RWPE1 (cell line): ENCODE data around the gene UBXN2A.

ENCODE experiments used
- CTCF ChIA-PET: fragments of 350-600 bp; sonication (Branson Sonifier 250); formaldehyde crosslinking; extraction: SDS; loops from one replicate; lab custom pipeline; 2021; lab: Yijun Ruan, JAX
- POLR2A ChIA-PET: fragments of 400-600 bp; formaldehyde crosslinking; extraction: SDS; loops from one replicate; lab custom pipeline; 2020; ENCODE audit warnings: antibody characterized with exemption; ENCODE audit not compliant: low non-redundant PET; lab: Yijun Ruan, JAX
- DNase-seq: peaks from one replicate; pipeline ENCODE4 v3.0.0; 2012; ENCODE audit warnings: low spot score
- H3K27ac ChIP-seq: fragments of 450-650 bp; 2 replicates; pipeline ENCODE4 v1.5.1; 2017
- TF ChIP-seq, protein P1 (sequence below): fragments of 450-650 bp; conservative IDR thresholded peaks from 2 replicates; pipeline ENCODE4 v1.5.1; 2017; ENCODE audit warnings: low read depth, mild to moderate bottlenecking

Gene UBXN2A

DNA sequence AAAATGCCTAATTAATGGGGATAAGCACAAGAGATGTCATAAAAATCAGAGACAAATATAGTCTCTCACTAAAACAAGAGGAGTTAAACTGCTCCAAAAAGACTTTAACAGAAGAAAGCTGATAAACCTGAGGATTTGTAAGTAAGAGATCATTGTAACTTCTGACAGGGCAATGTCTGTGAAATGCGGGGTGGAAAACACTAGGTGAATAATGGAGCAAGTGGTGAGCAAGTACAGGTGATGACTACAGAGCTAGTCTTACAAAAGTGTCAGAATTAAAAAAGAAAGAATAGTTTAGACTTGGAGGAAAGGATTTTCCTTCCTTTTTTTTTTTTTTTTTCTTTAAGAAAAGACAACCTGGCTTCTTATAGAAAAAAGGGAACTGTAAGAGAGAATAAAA is 36.0 kb upstream of the UBXN2A start:
- no peak overlapping the region for H3K27ac ChIP-seq
- POLR2A ChIA-PET: no interaction called here
- no peak for DNase-seq
- CTCF ChIA-PET: interaction anchor here (0.7 kb wide), 1 partner anchor 32 kb away, joined by 7 read pairs; no protein-coding TSS in a partner anchor
- TF ChIP-seq, protein P1, sequence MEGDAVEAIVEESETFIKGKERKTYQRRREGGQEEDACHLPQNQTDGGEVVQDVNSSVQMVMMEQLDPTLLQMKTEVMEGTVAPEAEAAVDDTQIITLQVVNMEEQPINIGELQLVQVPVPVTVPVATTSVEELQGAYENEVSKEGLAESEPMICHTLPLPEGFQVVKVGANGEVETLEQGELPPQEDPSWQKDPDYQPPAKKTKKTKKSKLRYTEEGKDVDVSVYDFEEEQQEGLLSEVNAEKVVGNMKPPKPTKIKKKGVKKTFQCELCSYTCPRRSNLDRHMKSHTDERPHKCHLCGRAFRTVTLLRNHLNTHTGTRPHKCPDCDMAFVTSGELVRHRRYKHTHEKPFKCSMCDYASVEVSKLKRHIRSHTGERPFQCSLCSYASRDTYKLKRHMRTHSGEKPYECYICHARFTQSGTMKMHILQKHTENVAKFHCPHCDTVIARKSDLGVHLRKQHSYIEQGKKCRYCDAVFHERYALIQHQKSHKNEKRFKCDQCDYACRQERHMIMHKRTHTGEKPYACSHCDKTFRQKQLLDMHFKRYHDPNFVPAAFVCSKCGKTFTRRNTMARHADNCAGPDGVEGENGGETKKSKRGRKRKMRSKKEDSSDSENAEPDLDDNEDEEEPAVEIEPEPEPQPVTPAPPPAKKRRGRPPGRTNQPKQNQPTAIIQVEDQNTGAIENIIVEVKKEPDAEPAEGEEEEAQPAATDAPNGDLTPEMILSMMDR: no peak

DNA sequence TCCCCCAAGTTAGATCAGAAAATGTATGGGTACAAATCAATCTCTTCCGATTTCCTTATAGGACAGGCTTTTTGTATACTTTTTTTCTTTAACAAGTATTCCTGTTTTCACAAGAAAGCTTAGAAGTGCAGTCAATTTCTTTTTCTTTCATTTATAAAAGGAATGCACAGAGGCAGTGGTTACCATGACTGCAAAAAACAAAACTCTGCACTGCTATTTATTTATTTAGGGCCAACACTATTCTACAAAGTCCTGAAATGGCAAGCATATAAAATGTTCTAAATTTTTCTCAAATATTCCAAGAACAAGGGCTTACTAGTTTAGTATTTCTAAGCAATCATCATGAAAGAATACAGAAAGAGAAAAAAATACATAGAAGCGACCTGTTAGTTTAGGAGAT is 35.6 kb upstream of the UBXN2A start:
- ChIA-PET POLR2A (no interaction called here), CTCF (no interaction called here)
- H3K27ac ChIP-seq: no peak overlapping the region
- TF ChIP-seq, protein P1: no peak
- no peak for DNase-seq

DNA sequence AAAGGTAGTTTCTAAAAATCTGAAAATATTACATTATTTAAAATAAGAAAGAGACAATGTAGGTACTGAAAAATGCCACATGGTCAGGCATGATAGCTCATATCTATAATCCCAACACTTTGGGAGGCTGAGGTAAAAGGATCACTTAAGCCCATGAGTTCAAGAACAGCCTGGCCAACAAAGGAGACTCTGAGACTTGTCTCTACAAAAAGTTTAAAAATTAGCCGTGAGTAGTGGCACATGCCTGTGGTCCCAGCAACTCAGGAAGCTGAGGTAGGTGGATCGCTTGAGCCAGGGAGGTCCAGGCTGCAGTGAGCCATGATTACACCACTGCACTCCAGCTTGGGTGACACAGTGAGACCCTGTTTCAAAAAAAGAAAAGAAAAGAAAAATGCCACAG is 35.1 kb upstream of the UBXN2A start:
- CTCF ChIA-PET: no interaction called here
- no peak for DNase-seq
- no peak overlapping the region for H3K27ac ChIP-seq
- POLR2A ChIA-PET: no interaction called here
- TF ChIP-seq, protein P1: no peak

DNA sequence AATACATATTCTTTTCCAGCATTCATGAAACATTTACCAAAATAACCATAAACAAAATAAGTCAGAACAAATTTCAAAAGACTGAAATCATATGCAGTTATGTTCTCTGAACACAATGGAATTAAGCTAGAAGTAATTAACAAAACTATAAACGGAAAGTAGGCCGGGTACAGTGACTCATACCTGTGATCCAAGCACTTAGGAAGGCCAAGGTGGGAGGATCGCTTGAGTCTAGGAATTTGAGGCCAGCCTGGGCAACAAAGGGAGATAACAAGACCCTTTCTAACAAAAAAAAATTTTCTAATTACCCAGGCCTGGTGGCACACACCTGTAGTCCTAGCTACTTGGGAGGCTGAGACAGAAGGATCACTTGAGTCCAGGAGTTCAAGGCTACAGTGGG is 28.2 kb upstream of the UBXN2A start:
- ChIA-PET POLR2A (no interaction called here), CTCF (no interaction called here)
- DNase-seq: no peak
- TF ChIP-seq, protein P1: no peak
- H3K27ac ChIP-seq: no peak overlapping the region

DNA sequence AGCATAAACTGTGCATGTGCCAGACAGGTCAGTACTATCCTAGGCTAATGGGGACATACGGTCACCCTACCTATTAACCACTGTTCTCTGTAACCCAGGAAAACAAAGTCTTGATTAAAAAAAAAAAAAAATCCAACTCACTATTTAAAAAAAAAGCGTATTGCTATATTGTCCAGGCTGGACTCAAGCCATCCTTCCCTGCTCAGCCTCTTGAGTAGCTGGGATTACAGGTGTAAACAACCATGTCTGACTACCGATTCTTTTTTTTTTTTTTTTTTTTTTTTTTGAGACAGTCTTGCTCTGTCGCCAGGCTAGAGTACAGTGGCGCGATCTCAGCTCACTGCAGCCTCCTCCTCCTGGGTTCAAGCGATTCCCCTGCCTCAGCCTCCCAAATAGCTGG is 24.9 kb upstream of the UBXN2A start:
- DNase-seq: no peak
- POLR2A ChIA-PET: no interaction called here
- TF ChIP-seq, protein P1: no peak
- CTCF ChIA-PET: no interaction called here
- no peak overlapping the region for H3K27ac ChIP-seq

DNA sequence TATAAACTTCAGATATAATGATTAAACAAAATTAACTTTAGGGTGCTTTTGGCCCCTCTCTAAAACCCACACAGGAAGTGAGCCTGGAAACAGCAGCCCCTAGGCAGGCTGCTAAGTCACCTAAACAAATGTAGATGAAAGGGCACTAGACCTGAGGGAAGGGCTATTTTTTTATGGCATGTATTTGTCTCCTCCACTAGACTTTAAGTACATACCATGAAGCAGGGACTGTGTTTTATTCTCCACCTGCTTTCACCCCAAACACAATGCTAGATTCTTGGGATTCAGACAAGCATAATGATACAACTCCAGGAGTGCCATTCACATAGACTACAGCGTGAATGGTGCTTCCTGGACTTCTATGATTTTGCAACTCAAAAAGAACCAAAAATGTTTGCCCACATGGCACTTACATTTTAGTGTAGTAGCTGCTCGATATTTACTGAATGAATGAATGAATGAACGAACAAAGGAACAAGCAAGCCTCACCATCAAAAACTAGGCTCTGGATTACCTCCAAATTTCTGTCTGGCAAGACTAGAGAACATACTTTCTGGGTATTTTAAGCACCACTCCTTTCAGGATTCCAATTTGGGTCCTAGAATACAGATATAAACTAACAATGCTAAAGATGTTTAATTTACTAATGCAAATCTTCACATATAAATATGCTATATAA is 23.4 kb upstream of the UBXN2A start:
- TF ChIP-seq, protein P1: no peak

More for the DNA sequence above, 23.4 kb upstream of the UBXN2A start:
- ChIA-PET POLR2A (no interaction called here), CTCF (no interaction called here)
- DNase-seq: no peak
- H3K27ac ChIP-seq: no peak overlapping the region
